ENCODE measurements around the gene SNRPD3.
"Not testable (repeated sequence)": the region's sequence is repeated elsewhere in the genome, so short reads cannot be mapped to it uniquely, and the experiment has no call there.

SNRPD3 gene

DNA sequence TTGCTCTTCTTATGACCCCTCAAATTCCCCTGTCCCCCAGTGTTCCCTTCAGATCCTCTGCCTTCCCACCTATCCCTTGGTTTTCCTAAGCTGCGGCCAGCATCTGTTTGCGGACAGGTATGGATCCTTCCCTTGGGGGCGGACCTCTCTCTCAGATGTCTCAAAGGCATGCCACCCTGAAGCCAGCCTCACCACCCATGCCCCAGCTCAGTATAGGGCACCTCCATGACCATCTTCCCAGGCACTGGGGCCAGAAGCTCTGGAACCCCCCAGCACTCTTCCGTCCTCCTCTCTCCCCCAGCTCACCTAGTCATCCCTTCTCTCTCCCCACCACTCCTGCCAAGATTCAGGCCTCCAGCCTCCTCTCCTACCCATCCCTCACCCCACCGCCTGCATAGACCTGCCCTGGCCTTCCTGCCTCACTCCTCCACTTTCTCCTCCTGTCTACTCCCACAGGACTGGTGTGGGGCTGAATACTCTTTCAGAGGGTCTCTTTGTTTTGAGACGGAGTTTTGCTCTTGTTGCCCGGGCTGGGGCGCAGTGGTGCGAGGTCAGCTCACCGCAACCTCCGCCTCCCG, 34.9 kb downstream of the SNRPD3 start:
- no peak for DNase-seq (ENCODE audit: low read depth in 2 of 3, low spot score in 2 of 3)

DNA sequence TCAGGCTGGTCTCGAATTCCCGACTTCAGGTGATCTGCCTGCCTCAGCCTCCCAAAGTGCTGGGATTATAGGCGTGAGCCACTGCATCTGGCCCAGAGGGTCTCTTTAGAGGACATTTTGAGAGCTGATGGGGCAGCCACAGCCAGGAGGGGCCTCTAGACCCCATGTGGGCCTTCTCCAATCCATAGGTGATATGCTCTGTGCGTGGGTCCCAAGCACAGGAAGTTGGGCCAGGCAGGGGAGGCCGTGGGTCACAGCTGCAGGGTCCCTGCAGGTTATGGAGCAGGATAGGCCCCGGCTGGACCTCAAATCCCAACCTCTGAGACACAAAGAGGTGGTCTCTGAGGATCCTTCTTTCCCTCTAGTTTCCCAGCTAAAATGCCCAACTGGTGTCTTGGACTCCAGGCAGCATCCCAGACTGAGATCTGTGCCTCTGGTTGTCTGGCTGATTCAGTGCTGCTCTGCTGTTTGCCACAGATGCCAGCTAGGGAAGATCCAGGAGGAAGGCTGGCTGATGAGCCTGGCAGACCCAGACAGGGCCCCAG, 35.6 kb downstream of the SNRPD3 start:
- DNase-seq (ENCODE audit: low read depth in 2 of 3, low spot score in 2 of 3), result no peak

DNA sequence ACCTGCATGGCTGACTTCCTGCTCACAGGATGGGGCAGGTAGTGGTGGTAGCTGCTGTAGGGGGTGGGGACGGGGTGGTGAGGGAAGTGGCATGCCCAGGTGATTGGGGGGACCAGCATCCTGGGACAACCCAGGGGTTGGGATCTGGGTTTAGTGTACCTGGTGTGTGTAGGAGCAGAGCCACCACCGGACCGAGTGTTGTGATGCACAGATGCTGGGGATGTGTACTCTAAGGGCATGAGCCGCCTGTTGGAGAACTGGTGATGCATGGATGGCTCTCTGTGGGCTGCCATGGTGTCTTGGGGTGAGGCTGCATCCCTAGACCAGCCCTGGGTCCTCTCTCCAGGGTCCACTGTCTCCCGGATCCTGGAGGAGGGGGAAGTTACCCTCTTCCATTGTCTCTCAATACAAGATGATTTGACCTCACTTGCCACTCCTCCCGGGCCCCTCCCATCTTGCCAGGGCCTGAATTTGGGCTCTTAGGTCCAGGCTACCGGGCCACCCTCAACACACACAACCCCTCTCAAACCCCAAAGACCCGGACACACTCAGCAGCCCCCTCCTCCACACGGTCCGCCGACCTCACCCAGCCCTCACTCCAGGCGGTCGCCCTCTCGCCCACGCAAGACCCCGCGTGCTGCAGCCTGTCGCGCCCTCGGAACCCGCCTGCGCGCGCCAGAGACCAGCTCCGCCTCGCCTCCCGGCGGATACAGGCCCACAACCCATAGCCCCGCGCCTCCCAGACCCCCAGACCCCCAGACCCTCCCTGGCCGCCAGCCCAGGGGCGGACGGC, 36.5 kb downstream of the SNRPD3 start:
- no peak for DNase-seq (ENCODE audit: low read depth in 2 of 3, low spot score in 2 of 3)

DNA sequence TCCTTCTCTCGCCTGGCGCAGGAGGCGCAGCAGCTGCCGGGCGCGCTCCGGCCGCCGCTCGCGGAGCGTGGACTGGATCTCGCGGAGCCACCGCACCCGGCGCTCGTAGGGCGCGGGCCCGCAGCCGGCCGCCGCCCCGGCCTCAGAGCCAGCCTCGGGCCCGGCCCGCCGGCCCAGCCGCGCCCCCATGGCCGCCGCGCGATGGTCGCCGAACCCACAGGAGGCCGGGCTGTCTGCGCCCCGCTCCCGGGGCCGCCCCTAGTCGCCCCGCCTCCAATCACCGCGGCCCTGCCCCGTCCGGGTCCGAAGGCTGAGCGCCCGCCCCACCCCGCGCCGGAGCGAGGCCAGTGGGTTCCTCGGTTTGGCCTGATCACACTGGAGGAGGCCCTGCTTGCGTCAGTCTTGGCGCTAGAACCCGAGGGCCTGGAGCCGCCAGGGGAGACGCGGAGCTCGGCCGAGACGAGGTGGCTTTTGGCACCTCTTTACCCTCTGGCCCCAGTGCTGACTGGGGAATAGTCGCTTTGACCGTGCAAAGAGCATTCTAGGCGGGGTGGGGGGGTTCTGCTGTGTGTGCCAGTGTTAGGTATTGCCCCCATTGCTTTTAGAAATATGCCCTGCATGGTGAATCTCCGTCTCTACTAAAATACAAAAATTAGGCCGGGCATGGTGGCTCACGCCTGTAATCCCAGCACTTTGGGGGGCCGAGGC, 37.2 kb downstream of the SNRPD3 start, which contains the start of gene LRRC75B:
Gene LRRC75B (minus strand): TSS at position 223 of the 708 bp plus-strand sequence. CDS start 34 bp downstream, at position 189.
- peak in 1 of 3 experiments; percentile 30 for DNase-seq (ENCODE audit: low read depth in 2 of 3, low spot score in 2 of 3)

DNA sequence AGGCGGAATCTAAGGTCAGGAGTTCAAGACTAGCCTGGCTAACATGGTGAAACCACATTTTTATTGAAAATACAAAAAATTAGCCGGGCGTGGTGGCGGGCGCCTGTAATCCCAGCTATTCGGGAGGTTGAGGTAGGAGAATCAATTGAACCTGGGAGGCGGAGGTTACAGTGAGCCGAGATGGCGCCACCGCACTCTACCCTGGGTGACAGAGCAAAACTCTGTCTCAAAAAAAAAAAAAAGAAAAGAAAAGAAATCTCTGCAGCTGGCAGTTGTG, 37.7 kb downstream of the SNRPD3 start:
- DNase-seq (ENCODE audit: low read depth in 2 of 3, low spot score in 2 of 3), result not testable (repeated sequence)

DNA sequence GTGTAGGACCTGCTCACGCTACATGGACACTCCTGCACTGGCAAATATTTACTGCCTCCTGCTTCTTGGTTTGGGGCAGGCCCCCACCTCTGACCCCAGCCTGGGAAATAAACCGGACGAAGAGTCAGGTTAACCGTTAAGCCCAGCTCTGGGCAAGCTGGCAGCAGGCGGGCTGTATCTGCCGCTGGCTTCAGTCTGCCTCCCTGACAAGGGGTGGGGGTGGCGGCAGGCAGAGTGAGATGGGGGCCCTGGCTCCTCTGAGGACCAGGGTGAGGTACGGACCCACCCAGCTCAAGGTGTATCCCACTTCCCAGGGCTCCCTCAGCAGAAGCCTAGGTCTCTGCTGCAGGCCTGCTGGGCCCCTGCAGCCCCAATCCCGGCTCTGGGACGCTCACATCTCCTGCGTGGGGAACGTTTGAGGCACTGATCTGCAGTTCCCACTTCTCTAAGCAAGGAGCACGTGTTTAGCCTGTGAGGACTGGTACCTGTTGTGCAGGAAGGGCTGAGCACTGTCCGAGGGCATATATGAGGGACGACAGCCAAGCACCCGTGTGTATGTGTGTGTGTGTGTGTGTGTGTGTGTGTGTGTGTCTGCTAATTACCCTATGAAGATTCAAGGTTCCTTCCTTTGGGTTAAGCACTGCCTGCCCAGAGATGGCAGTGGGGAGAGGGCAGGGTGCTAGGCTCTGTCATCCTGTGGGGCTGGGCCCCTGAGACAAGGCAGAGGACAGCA, 38.2 kb downstream of the SNRPD3 start:
- no peak for DNase-seq (ENCODE audit: low read depth in 2 of 3, low spot score in 2 of 3)

DNA sequence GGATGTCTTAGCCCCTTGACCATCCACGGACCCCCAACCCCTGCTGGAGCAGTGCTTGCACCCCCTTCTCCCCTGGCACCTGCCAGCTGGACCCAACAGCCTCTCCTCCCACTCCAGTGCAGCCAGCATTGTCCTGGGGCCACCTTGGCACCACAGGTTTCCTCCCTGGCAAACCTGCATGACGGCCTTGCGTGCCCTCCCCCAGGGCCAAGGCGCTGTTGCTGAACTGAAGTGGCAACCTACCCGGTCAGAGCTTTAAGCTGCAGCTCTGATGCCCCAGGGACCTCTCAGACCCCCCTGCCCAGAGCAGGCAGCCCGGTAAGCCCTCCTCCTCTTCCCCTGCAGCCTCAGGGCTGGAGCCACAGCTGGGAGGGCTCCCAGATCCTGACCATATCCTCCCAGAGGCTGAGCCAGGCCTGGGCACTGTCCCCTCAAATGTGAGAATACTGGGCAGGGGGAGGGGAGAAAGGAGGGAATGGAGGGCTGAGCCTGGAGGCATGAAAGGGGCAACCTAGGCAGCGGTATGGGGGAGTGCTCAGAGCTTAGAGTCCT, 38.8 kb downstream of the SNRPD3 start:
- DNase-seq (ENCODE audit: low read depth in 2 of 3, low spot score in 2 of 3), result no peak

DNA sequence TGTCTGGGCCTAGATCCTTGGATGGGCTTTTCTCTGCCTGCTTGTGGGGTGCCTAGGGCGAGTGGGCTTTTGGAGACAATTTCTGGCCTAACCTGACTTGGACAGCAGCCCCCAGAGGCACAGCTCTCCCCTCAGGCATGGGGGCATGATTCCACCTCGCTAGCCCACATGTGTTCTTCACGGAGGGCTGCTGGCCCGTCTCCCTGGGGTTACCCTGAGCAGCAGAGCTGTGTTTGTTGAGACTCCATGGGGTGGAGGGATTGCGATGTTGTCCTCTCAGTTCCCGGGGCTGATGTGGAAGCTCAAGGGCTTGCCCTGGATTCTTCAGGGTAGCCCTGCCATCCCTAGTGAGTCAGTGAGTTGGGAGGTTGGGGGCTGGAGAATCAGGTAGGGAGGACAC, 39.4 kb downstream of the SNRPD3 start:
- DNase-seq (ENCODE audit: low read depth in 2 of 3, low spot score in 2 of 3), result no peak

DNA sequence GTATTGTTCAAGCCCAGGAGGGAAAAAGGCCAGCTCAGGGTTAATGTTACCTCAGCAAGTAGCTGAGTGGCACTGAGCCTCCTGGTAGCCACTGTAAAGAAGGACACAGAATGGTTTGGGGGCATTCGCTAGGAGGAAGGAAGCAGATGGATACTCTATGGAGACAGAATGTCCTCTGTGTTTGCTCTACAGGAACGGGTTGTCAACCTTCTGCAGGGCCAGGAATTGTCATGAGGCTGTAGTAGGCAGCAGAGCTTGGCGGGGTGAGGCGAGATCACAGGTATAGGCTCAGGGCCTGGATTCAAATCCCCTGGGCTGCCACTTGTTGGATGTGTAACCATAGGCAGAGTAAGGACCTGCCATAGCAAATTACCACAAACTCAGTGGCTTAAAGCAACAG, 40.1 kb downstream of the SNRPD3 start:
- DNase-seq (ENCODE audit: low read depth in 2 of 3, low spot score in 2 of 3), result no peak

DNA sequence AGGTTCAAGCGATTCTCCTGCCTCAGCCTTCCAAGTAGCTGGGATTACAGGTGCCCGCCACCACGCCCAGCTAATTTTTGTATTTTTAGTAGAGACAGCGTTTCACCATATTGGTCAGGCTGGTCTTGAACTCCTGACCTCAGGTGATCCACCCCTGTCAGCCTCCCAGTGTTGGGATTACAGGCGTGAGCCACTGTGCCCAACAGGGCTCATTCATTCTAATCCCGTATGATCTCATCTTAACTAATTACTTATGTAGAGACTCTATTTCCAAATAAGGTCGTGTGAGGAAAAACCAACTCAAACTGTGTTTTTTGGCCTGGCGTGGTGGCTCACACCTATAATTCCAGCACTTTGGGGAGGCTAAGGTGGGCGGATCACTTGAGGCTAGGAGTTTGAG, 41.3 kb downstream of the SNRPD3 start:
- not testable (repeated sequence) for DNase-seq (ENCODE audit: low read depth in 2 of 3, low spot score in 2 of 3)

DNA sequence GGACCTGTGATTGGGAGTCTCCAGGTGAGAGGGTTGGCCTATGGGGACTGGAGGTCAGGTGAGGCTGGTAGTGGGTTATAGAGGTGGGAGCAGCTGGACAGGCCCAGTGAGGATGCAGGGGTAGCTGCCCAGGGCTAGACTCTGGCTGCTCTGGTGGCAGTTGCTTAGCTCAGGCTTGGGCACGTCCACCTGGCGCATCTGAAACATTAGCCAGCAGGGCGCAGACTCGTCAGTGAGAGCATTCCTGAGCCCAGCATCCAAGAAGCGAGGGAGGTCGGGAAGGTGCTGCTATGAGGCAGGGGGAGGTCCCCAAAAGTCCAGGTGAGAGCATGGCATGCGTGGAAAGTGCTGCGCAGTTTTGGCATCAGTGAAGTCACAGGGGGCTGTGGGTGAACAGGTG, 43.7 kb downstream of the SNRPD3 start:
- no peak for DNase-seq (ENCODE audit: low read depth in 2 of 3, low spot score in 2 of 3)

DNA sequence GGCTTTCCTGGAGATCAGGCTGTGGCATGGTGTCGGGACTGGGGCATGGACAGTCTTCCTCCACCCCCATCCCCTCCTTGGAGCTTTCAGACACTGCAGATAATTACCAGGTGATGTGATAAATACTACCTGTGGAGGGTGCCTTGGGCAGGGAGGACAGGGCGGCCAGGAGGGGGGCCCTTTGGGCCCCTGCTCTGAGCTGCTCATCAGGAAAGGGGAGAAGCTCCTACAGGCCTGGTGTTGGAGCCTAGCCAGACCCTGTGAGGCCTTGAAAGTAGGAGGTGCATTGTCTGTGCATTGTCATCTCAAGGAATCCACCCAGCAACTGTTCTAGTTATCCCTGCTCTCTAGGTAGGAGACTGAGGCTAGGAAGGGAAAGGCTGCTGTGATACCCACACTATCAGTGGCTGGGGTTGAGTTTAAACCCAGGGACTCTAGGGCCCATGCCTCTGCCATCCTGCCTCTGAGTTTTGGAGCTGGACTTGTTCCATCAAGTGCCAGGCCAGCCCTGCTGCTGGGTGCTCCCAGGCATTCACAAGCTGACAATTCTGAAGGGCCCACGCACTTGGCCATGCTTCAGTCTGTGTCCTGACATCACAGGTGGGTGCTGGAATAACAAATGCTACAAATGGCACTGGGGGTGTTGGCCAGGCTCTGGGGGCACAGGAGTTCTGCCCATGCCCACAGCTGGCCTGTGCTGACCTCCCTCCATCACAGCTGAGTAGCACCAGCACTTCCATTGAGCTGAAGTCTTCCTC, 44.3 kb downstream of the SNRPD3 start:
- DNase-seq (ENCODE audit: low read depth in 2 of 3, low spot score in 2 of 3), result not testable (repeated sequence)

DNA sequence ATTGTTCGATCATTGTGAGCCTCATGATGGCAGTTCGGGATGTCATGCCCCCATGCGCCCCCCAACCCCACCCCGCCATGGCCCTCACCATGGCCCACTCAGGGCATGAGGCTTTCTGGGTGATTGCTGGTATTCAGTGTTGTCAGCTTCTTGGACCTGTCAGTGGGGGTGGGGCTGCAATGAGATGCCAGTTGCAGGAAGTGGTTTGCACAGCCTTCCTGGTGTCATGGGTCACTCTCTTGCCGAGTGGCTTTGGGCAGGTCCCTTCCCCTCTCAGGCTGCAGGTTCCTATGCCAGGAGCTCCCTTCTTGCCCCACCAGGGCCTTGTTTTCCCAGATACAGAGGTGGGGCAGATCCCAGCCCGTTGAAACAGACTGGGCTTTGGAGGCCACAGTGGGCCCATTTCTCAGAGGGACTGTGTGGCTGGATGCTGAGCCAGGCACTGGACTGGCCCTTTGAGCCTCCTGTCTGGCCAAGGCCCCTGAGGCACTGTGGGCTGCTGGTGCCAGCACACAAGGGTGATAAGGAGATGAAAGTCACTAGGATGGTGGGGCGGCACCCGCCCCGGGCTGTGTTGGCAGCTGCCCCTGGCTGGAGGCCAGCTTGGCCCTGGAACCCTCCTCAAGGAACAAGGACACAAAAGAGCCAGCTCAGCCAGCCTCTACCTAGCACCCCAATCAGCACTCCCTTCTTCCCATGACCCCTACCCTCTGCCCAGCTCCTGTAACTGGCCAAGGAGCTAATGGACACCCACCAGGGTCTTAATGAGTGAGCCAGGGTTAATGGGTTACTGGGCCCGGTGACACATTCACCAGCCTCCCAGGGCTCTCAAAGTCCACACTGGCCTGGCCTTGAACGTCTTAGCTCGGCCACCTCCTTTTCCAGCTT, 45.7 kb downstream of the SNRPD3 start:
- DNase-seq (ENCODE audit: low read depth in 2 of 3, low spot score in 2 of 3), result no peak

DNA sequence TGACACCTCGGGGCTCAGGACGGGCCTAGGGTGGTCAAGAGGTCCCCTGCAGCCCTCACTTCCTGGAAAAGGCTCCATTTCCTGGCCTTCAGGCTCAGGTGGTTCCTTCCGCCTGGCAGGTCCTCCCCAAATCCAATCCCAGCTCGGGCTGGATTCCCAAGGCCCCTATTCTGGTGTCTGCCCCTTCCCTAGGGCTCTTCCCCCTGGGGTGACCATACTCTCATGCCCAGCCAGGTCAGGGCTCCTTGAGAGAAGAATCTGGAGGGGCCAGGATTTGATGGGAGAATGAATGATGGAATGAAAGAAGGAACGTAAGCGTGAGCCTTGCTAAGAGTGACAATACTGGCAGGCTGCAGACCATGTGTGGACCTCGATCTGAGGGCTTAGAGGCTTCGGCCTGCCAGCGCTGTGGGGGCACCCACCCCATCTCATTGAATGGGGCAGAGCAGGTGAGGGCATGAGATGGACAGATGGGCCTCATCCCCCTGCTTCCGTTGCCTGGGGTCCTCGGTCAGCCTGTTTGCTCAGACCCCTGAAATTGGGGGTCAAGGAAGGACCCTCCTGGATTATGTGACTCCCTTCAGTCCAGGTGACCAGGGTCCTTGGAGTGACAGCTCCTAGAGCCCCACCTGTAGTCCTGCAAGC, 46.4 kb downstream of the SNRPD3 start:
- DNase-seq (ENCODE audit: low read depth in 2 of 3, low spot score in 2 of 3), result not testable (repeated sequence)

DNA sequence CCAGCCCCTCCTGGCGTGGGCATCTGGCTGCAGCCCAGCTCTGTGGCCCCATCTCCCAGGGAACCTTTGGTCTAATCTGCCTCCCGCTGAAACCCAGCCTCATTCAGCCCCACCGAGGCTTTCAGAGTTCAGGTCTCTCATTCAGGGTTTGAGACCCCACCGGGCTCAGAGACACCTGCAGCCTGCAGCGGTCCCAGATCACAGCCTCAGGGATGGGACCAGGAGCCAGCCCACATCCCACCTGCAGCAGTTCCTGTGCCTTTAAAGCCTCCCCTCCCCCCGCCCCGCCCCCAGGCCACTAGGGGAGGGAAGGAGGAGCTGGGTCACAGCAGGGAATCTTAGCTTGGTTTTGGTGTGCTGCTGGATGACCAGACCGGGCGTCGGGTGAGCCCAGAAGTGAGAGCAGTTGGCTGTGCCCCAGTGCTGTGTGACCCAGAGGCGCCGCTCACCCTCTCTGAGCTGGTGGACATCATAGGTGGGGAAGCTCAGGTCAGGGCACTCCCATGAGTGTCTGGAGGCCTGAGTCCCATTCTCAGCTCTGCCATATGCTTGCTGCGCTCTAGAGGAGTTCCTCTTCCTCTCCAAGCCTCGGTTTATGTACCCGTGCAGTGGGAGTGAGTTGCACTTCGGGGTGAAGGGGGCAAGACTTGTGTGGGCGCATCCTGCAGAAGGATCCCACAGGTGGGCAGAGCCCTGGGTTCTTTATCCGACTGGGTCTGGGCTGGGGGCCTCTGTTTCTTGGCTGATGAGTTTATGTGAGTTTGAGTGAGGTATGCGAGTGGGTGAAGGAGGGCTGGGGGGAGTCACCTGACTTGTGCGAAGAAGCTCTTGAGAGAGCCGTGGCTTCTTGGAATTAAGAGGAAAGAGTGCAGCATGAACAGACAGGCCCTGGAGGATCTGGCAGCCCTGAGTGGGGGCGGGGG, 47.3 kb downstream of the SNRPD3 start, which contains the start of gene GGT1:
Gene GGT1 (plus strand): TSS at position 347 of the 923 bp plus-strand sequence. CDS start 7,889 bp downstream, outside the sequence.
- not testable (repeated sequence) for DNase-seq (ENCODE audit: low read depth in 2 of 3, low spot score in 2 of 3)

DNA sequence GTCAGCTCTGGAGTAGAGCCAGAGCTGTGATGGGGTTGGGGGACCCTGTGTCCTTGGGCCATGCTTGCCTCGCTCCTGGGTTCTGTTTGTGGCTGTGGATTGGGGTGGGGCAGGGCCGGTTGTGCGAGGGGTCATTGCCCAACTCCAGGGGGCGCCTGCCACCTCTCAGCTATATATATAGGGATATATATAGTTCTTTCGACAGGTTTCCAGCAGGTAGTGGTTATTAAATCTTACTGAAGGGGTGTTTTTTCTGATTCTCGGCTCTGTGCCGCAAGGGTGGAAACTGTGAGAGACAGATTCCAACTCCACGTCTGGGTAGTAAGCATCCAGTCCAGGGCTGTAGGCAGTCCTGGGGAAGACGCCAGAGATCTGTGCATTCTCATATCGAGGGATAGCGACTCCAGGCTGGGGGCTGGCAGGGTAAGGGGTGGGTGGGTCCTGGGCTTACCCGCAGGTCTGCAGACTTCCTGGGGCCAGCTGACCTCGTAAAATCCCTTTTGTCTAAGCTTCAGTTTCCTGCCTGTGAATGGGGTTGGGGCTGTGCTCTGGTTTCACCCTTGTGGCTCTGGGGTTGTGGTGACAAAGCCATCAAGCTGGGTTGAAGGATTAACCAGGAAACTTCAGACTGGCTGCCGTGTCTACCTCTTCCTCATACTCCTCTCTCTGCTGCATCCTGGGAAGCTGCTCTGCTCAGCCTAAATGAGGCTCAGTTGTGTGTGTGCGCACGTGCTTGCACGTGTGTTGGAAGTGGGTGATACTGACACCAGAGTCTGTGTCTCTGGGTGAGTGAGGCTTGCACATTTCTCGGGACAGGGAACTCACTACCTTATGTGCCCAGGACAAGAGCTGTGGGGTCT, 48.2 kb downstream of the SNRPD3 start:
- not testable (repeated sequence) for DNase-seq (ENCODE audit: low read depth in 2 of 3, low spot score in 2 of 3)

DNA sequence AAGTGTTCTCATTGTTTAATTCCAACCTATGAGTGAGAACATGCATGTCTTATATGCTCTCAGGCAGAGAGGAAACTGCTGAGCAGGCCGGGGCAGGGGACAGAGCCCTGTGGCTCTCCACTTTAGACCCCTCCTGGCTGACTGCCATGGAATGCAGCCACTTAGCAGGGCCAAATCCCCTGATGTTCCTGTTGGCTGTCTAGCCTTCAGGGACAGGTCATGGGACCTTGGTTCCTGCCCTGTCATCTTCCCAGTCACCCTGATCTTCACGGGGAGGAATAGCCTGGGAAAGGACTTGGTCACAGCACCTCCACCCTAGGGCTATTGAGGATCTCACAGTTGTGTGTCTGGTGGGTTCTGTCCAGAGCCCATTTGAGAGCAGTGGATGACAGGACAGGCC, 50.5 kb downstream of the SNRPD3 start:
- not testable (repeated sequence) for DNase-seq (ENCODE audit: low read depth in 2 of 3, low spot score in 2 of 3)
